Kidney epithelial cell (primary cell): Measurements from ENCODE around the gene EZH1. TPM values are rescaled to one million over a fixed set of nuclear protein-coding genes. Genes with fewer than 3 reads are reported as not detected.

Experiments
- DNase-seq: peaks from one replicate; pipeline ENCODE4 v3.0.0-alpha.2; 2010; ENCODE audit warnings: low read depth
- H3K27me3 ChIP-seq: 2 replicates; pipeline ENCODE4 v1.6.0; 2011; ENCODE audit warnings: low read length; ENCODE audit not compliant: control insufficient read depth, insufficient read depth
- H3K36me3 ChIP-seq: 2 replicates; pipeline ENCODE4 v1.5.1; 2011; ENCODE audit warnings: low read length; ENCODE audit not compliant: control insufficient read depth, insufficient read depth
- H3K4me3 ChIP-seq: 2 replicates; pipeline ENCODE4 v1.5.1; 2011; ENCODE audit warnings: low read depth, mild to moderate bottlenecking, control low read depth, low read length
- total RNA-seq: library from RNA; depleted of rRNA; stranded (reverse); fragments of >200 nt; gene quantifications from 2 replicates; pipeline ENCODE4 v1.2.3, GENCODE V29; 2015
- TF ChIP-seq, protein P1 (sequence below): IDR thresholded peaks from 2 replicates; pipeline ENCODE4 v1.5.1; 2011; ENCODE audit warnings: mild to moderate bottlenecking, moderate library complexity, low read length, control low read depth, inconsistent platforms; ENCODE audit not compliant: insufficient read depth, poor library complexity, severe bottlenecking

EZH1 gene
- total RNA-seq, 1 donor from 2014 or later: 14.7 TPM

DNA sequence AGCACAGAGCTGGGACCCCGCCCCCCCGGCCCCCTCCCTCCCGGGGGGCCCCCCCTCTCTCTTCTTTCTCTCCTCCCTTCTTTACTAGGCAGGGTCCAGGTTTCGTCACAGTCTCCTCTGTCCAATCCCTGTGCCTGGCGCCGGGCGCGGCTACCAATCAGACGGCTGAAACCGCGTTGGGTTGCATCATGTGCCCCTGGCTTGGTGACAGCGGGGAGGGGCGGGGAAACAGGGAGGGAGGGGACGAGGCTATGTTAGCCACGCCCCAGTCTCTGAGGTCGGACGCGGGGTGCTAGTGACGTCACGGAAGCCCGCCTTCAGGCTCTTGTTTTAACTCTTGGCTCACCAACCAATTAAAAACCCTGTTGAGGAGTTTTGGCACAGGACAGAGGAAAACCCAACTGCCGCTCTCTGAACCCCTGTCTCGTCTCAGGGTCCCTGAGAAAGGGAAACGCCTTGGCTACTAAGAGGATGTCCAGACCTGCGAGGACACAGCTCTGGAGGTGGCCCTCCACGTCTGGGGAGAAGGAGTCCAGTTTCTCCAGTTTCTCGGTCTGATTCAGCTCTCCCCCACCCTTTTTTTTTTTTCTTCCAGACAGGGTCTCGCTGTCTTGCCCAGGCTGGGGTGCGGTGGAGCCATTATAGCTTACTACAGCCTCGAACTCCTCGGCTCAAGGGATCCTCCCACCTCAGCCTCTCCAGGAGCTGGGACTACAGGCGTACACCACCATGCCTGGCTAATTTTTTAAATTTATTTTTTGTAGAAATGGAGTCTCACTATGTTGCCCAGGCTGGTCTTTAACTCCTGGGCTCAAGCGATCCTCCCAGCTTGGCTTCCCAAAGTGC lies 67.6 kb downstream of the EZH1 start:
- TF ChIP-seq, protein P1, sequence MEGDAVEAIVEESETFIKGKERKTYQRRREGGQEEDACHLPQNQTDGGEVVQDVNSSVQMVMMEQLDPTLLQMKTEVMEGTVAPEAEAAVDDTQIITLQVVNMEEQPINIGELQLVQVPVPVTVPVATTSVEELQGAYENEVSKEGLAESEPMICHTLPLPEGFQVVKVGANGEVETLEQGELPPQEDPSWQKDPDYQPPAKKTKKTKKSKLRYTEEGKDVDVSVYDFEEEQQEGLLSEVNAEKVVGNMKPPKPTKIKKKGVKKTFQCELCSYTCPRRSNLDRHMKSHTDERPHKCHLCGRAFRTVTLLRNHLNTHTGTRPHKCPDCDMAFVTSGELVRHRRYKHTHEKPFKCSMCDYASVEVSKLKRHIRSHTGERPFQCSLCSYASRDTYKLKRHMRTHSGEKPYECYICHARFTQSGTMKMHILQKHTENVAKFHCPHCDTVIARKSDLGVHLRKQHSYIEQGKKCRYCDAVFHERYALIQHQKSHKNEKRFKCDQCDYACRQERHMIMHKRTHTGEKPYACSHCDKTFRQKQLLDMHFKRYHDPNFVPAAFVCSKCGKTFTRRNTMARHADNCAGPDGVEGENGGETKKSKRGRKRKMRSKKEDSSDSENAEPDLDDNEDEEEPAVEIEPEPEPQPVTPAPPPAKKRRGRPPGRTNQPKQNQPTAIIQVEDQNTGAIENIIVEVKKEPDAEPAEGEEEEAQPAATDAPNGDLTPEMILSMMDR: no peak
- H3K36me3 ChIP-seq: peaks cover 2% of the 10 kb centered on the region
- peak; percentile 94 for DNase-seq
- peak overlapping the region; percentile 89 for H3K4me3 ChIP-seq
- no peaks in the 10 kb centered on the region for H3K27me3 ChIP-seq

DNA sequence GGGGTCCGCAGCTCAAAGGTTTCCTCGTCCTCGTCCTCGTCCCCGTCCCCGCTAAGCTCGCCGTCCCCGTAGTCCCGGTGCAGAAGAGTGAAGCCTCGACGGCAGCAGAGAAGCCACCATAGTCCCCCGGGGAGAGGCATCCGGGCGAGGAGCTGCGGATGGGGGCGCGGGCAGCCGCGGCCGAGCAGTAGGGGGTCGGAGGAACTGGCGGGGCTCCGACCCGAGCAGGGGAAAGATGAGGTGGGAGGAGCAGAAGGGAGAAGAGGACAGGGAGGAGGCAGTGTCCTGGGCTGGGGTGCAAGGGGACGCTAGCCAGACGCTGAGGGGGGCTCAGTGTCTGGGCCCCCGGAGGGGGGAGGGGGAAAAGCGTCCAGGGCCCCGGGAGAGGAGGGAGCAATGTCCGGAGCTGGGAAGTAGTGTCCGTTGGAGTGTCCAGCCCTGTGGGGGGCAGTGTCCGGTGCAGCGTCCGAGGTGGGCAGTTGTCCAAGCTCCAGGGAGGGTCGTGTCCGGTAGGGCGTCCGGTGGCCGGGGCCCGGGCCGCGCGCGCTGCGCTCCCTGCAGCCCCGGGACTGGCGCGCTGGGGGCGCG lies 68.3 kb downstream of the EZH1 start, which contains the start of gene PLEKHH3:
TSS of gene PLEKHH3 (minus strand) at position 571 of the 588 bp plus-strand sequence. CDS start at position 140, 431 bp downstream.
- DNase-seq: no peak
- Histone ChIP-seq H3K27me3 (no peaks in the 10 kb centered on the region), H3K4me3 (peak within 1 kb of the TSS; percentile 89), H3K36me3 (peaks cover 2% of the 10 kb centered on the region)
- TF ChIP-seq, protein P1: peak; percentile 8

DNA sequence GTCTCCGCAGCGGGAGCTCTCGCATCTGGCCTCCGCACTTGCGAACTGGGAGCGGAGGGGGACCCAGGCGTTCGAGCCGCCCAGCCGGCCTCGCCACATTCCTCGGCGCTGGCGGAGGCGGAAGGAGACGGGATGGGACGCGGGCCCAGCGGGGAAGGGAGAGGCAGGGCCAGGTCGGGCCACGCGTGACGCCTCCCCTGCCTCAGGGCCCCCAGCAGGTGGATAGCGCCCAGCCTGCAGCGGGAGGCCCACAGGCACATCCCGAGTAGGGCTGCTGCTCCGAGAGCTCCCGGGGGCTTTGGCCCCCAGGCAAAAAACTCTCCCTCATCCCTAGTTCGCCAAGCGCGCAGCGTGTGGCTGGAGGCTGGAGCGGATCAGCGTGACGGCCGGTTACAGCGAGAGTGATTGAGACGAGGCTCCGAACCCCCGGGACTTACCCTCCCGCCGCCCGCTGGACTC lies 68.8 kb downstream of the EZH1 start:
- DNase-seq: no peak
- Histone ChIP-seq H3K4me3 (peak overlapping the region; percentile 89), H3K36me3 (peaks cover 3% of the 10 kb centered on the region), H3K27me3 (no peaks in the 10 kb centered on the region)
- TF ChIP-seq, protein P1: no peak

DNA sequence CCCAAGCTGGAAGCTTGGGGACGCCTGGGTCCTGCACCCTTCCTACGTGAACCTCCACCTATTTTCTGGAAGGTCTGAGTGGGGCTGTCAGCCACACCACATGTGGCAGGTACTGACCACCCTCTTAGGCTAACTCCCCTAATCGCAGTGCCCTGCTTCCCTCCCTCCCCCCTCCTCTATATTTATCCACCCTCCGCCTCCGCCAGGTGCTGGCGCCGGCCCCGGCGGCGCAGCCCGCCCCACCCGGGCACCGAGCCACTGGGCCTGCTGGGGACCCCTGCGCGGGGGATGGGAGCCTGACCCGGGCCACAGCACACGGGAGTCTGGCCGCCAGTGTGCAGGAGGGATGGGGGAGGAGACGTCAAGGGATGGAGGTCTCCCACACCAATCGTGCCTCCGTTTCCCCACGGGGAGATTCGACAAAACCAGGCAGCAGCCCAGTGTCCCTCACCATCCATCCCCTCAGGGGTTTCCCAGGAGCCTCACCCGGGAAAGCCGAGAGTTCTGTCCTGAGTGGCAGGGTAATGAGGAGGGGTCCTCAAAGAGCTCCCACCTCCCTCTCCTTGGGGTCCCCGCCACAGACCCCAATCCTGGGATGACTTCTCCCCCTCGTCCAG lies 69.4 kb downstream of the EZH1 start:
- Histone ChIP-seq H3K4me3 (peak overlapping the region; percentile 89), H3K27me3 (no peaks in the 10 kb centered on the region), H3K36me3 (peaks cover 5% of the 10 kb centered on the region)
- TF ChIP-seq, protein P1: no peak
- DNase-seq: no peak

DNA sequence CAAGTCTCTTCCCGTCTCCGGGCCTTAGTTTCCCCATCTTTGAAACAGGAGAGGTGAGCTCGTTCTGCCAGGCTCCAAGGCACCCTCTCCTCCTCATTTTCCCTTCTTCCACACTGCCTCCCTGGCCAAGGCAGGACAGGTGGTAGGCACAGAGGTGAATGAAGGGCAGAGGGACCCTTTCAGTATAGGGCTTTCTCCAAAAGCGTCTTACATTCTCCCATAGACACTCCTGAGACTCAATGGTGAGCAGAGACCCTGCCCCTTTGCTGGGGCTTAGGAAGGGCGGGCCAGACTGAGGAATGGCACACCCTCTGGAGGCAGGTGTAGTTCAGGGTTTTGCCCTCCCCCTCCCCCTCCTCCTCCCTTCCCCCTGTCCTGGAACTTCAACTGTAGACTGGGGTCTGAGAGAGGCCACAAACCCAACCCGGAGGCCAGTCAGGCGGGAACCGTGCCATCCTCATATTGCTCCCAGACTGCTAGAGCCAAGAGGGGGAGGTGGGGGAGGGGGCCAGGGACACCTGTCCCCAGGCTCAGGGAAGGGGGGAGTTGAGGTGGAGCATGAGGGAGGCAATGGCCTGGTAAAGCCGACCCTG lies 70.0 kb downstream of the EZH1 start:
- peak overlapping the region; percentile 89 for H3K4me3 ChIP-seq
- peaks cover 7% of the 10 kb centered on the region for H3K36me3 ChIP-seq
- DNase-seq: no peak
- TF ChIP-seq, protein P1: no peak
- no peaks in the 10 kb centered on the region for H3K27me3 ChIP-seq
